SK-N-MC (cell line): ENCODE data around the gene IFT122.
"Not testable (repeated sequence)": the region's sequence is repeated elsewhere in the genome, so short reads cannot be mapped to it uniquely, and the experiment has no call there.

Experiments
- EZH2 ChIP-seq: fragments of 200-600 bp; sonication (generic); IDR thresholded peaks from one replicate; pipeline ENCODE4 v1.6.1; 2017; ENCODE audit warnings: antibody characterized with exemption
- POLR2AphosphoS5 ChIP-seq: IDR thresholded peaks from 2 replicates; pipeline ENCODE4 v1.6.1; 2012; ENCODE audit warnings: mild to moderate bottlenecking, low read depth, low read length, borderline replicate concordance

DNA sequence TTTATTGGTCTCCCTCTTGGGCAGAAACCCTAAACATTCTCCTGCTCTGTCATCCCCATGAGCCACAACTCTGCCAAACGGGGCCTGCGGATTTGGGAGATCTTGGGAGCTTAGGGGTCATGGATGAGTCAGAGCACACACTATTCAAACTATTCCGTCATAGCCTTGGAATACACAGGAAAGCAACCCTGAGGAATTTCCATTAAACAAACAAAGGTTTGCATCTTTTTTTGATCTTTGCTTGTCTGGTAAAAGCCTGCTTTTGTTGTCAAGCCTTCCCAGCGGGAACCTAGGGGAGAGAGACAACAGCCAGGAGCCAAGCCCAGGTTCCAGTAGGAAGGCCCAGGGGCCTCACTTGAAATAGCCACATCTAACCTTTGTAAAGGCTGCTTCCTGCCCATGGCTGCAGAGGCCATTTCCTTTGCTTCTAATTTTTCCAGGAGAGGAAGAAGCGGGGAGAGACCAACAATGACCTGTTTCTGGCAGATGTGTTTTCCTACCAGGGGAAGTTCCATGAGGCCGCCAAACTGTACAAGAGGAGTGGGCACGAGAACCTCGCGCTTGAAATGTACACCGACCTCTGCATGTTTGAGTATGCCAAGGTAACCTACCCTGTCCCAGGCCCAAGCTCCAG lies 55.1 kb downstream of the IFT122 start:
- not testable (repeated sequence) for TF ChIP-seq EZH2, POLR2AphosphoS5
